Activated CD8-positive, alpha-beta T cell treated with anti-CD3 and anti-CD28 coated beads, Interleukin-2, amount 10 ng/mL, durations not matched to agents 7 days and 5 days (primary cell): ENCODE data around the gene SLC39A11. TPM values are rescaled to one million over a fixed set of nuclear protein-coding genes. Genes with fewer than 3 reads are reported as not detected.

Experiments used
- ATAC-seq: fragments of 150-1000 bp; cut with Tn5 transposase; one replicate; pipeline ENCODE4 v1.10.0; 2021; ENCODE audit warnings: moderate library complexity
- CTCF ChIA-PET: fragments of 350-600 bp; sonication (Branson Sonifier 250); formaldehyde crosslinking; loops from one replicate; lab custom pipeline; 2021; ENCODE audit warnings: antibody characterized with exemption; lab: Charles Lee
- POLR2A ChIA-PET: fragments of 350-600 bp; sonication (Branson Sonifier 250); formaldehyde crosslinking; loops from one replicate; lab custom pipeline; 2021; ENCODE audit warnings: antibody characterized with exemption; lab: Charles Lee
- DNase-seq: peaks from one replicate; pipeline ENCODE4 v3.0.0-alpha.2; 2020
- H3K27ac Mint-ChIP-seq: one replicate; pipeline ENCODE4 v1.8.0; 2021; ENCODE audit warnings: mild to moderate bottlenecking, mixed read lengths
- H3K27me3 Mint-ChIP-seq: one replicate; pipeline ENCODE4 v1.8.0; 2021; ENCODE audit warnings: low read depth, mixed read lengths
- H3K36me3 Mint-ChIP-seq: one replicate; pipeline ENCODE4 v1.8.0; 2021; ENCODE audit warnings: low read depth, mixed read lengths
- H3K4me1 Mint-ChIP-seq: one replicate; pipeline ENCODE4 v1.8.0; 2021; ENCODE audit warnings: low read depth, mixed read lengths
- H3K4me3 Mint-ChIP-seq: one replicate; pipeline ENCODE4 v1.8.0; 2021; ENCODE audit warnings: mild to moderate bottlenecking, mixed read lengths
- H3K9me3 Mint-ChIP-seq: one replicate; pipeline ENCODE4 v1.8.0; 2022; ENCODE audit warnings: mixed read lengths; ENCODE audit not compliant: insufficient read depth
- total RNA-seq, 2 experiments: library from RNA; stranded (reverse); gene quantifications; one replicate each; pipeline ENCODE4 v1.2.3, GENCODE V29; 2021

Gene SLC39A11
- total RNA-seq, 2 experiments from 2014 or later = 20.2 to 20.5 TPM

GRCh38 chr17:72705905-72706395, 386.5 kb downstream of the SLC39A11 start:
- H3K27ac Mint-ChIP-seq = no peak overlapping the region
- ChIA-PET CTCF (interaction anchor here (0.9 to 5.3 kb wide), 3 partner anchors 20 to 280 kb away, joined by 3 to 33 read pairs (median 3); no protein-coding TSS in a partner anchor), POLR2A (interaction anchor here (0.7 to 1.3 kb wide), 2 partner anchors 13 to 15 kb away, joined by 4 read pairs; no protein-coding TSS in a partner anchor)
- H3K4me3 Mint-ChIP-seq = no peak overlapping the region
- no peaks in the 10 kb centered on the region for H3K27me3 Mint-ChIP-seq
- H3K9me3 Mint-ChIP-seq = peaks cover 14% of the 10 kb centered on the region
- ATAC-seq (no peak), DNase-seq (no peak)
- peaks cover 32% of the 10 kb centered on the region for H3K4me1 Mint-ChIP-seq
- peaks cover 24% of the 10 kb centered on the region for H3K36me3 Mint-ChIP-seq

- peaks cover 4% of the 10 kb centered on the region for H3K36me3 Mint-ChIP-seq
- DNase-seq (no peak), ATAC-seq (no peak)
- peaks cover 7% of the 10 kb centered on the region for H3K4me1 Mint-ChIP-seq
- ChIA-PET POLR2A (no interaction called here), CTCF (interaction anchor here (5.3 kb wide), 1 partner anchor 23 kb away, joined by 33 read pairs; no protein-coding TSS in a partner anchor)
- no peaks in the 10 kb centered on the region for H3K27me3 Mint-ChIP-seq
- no peak overlapping the region for H3K4me3 Mint-ChIP-seq
- H3K27ac Mint-ChIP-seq = no peak overlapping the region
- H3K9me3 Mint-ChIP-seq = no peaks in the 10 kb centered on the region
Observed at GRCh38 chr17:72702998-72703397, 389.5 kb downstream of the SLC39A11 start.

GRCh38 chr17:72702136-72702735, 390.3 kb downstream of the SLC39A11 start:
- POLR2A ChIA-PET = no interaction called here
- Mint-ChIP-seq H3K4me3 (no peak overlapping the region), H3K36me3 (peaks cover under 1% of the 10 kb centered on the region), H3K9me3 (no peaks in the 10 kb centered on the region), H3K4me1 (peaks cover 10% of the 10 kb centered on the region), H3K27me3 (no peaks in the 10 kb centered on the region), H3K27ac (no peak overlapping the region)
- CTCF ChIA-PET = interaction anchor here (1.2 to 5.3 kb wide), 2 partner anchors 24 to 25 kb away, joined by 5 to 33 read pairs; no protein-coding TSS in a partner anchor
- DNase-seq (no peak), ATAC-seq (no peak)

GRCh38 chr17:72700226-72700625, 392.3 kb downstream of the SLC39A11 start:
- H3K36me3 Mint-ChIP-seq = no peaks in the 10 kb centered on the region
- DNase-seq (no peak), ATAC-seq (no peak)
- H3K27ac Mint-ChIP-seq = no peak overlapping the region
- H3K9me3 Mint-ChIP-seq = no peaks in the 10 kb centered on the region
- CTCF ChIA-PET = interaction anchor here (1.1 kb wide), 1 partner anchor 25 kb away, joined by 5 read pairs; no protein-coding TSS in a partner anchor
- H3K27me3 Mint-ChIP-seq = no peaks in the 10 kb centered on the region
- peaks cover 5% of the 10 kb centered on the region for H3K4me1 Mint-ChIP-seq
- no peak overlapping the region for H3K4me3 Mint-ChIP-seq
- POLR2A ChIA-PET = no interaction called here

GRCh38 chr17:72699545-72699944, 392.9 kb downstream of the SLC39A11 start:
- ATAC-seq = no peak
- ChIA-PET CTCF (interaction anchor here (2.4 kb wide), 1 partner anchor 26 kb away, joined by 12 read pairs; no protein-coding TSS in a partner anchor), POLR2A (no interaction called here)
- H3K36me3 Mint-ChIP-seq = no peaks in the 10 kb centered on the region
- no peaks in the 10 kb centered on the region for H3K27me3 Mint-ChIP-seq
- no peak overlapping the region for H3K27ac Mint-ChIP-seq
- H3K4me1 Mint-ChIP-seq = peaks cover 5% of the 10 kb centered on the region
- no peaks in the 10 kb centered on the region for H3K9me3 Mint-ChIP-seq
- DNase-seq = no peak
- no peak overlapping the region for H3K4me3 Mint-ChIP-seq

GRCh38 chr17:72697602-72698146, 394.8 kb downstream of the SLC39A11 start:
- no peak overlapping the region for H3K4me3 Mint-ChIP-seq
- ATAC-seq = no peak
- POLR2A ChIA-PET = no interaction called here

GRCh38 chr17:72696721-72697120, 395.8 kb downstream of the SLC39A11 start:
- no peaks in the 10 kb centered on the region for H3K36me3 Mint-ChIP-seq
- H3K27ac Mint-ChIP-seq = no peak overlapping the region
- CTCF ChIA-PET = no interaction called here
- H3K4me1 Mint-ChIP-seq = peaks cover 5% of the 10 kb centered on the region
- H3K27me3 Mint-ChIP-seq = no peaks in the 10 kb centered on the region
- no peak overlapping the region for H3K4me3 Mint-ChIP-seq
- POLR2A ChIA-PET = interaction anchor here (1.5 kb wide), 1 partner anchor 13 kb away, joined by 3 read pairs; no protein-coding TSS in a partner anchor
- no peaks in the 10 kb centered on the region for H3K9me3 Mint-ChIP-seq
- ATAC-seq = no peak
- no peak for DNase-seq

More at GRCh38 chr17:72697602-72698146, 394.8 kb downstream of the SLC39A11 start:
- Mint-ChIP-seq H3K27me3 (no peaks in the 10 kb centered on the region), H3K36me3 (no peaks in the 10 kb centered on the region), H3K9me3 (no peaks in the 10 kb centered on the region), H3K27ac (no peak overlapping the region), H3K4me1 (peaks cover 5% of the 10 kb centered on the region)
- CTCF ChIA-PET = interaction anchor here (0.7 to 2.4 kb wide), 4 partner anchors 28 to 141 kb away, joined by 3 to 12 read pairs (median 6); no protein-coding TSS in a partner anchor
- DNase-seq = no peak

- no peaks in the 10 kb centered on the region for H3K9me3 Mint-ChIP-seq
- CTCF ChIA-PET = no interaction called here
- no peaks in the 10 kb centered on the region for H3K27me3 Mint-ChIP-seq
- H3K27ac Mint-ChIP-seq = no peak overlapping the region
- H3K4me1 Mint-ChIP-seq = peaks cover 5% of the 10 kb centered on the region
- ATAC-seq (no peak), DNase-seq (no peak)
- POLR2A ChIA-PET = interaction anchor here (1.5 kb wide), 1 partner anchor 13 kb away, joined by 3 read pairs; no protein-coding TSS in a partner anchor
- no peaks in the 10 kb centered on the region for H3K36me3 Mint-ChIP-seq
- H3K4me3 Mint-ChIP-seq = no peak overlapping the region
Observed at GRCh38 chr17:72696156-72696555, 396.3 kb downstream of the SLC39A11 start.

GRCh38 chr17:72693956-72694355, 398.5 kb downstream of the SLC39A11 start:
- ChIA-PET CTCF (interaction anchor here (1.3 to 1.7 kb wide), 2 partner anchors 31 to 33 kb away, joined by 3 to 4 read pairs; no protein-coding TSS in a partner anchor), POLR2A (no interaction called here)
- Mint-ChIP-seq H3K9me3 (no peaks in the 10 kb centered on the region), H3K27ac (no peak overlapping the region), H3K27me3 (no peaks in the 10 kb centered on the region), H3K4me1 (peaks cover 5% of the 10 kb centered on the region), H3K36me3 (no peaks in the 10 kb centered on the region), H3K4me3 (no peak overlapping the region)
- no peak for ATAC-seq
- DNase-seq = no peak

- H3K27ac Mint-ChIP-seq = no peak overlapping the region
- peaks cover 5% of the 10 kb centered on the region for H3K4me1 Mint-ChIP-seq
- ChIA-PET CTCF (interaction anchor here (1.3 to 1.7 kb wide), 2 partner anchors 32 to 34 kb away, joined by 3 to 4 read pairs; no protein-coding TSS in a partner anchor), POLR2A (no interaction called here)
- no peaks in the 10 kb centered on the region for H3K36me3 Mint-ChIP-seq
- DNase-seq = no peak
- H3K4me3 Mint-ChIP-seq = no peak overlapping the region
- no peaks in the 10 kb centered on the region for H3K27me3 Mint-ChIP-seq
- no peak for ATAC-seq
- H3K9me3 Mint-ChIP-seq = no peaks in the 10 kb centered on the region
Observed at GRCh38 chr17:72693151-72693878, 399.2 kb downstream of the SLC39A11 start.

GRCh38 chr17:72692676-72693075, 399.8 kb downstream of the SLC39A11 start:
- ChIA-PET POLR2A (no interaction called here), CTCF (interaction anchor here (1.3 kb wide), 1 partner anchor 34 kb away, joined by 3 read pairs; no protein-coding TSS in a partner anchor)
- Mint-ChIP-seq H3K27ac (no peak overlapping the region), H3K27me3 (no peaks in the 10 kb centered on the region), H3K9me3 (no peaks in the 10 kb centered on the region), H3K4me3 (no peak overlapping the region), H3K4me1 (no peaks in the 10 kb centered on the region), H3K36me3 (no peaks in the 10 kb centered on the region)
- DNase-seq = no peak
- no peak for ATAC-seq
